NCI-H2081 treated with DMSO at 0.1 percent for 48 hours (cell line): ENCODE data around the gene TUBB4B.

Experiments used
- DNase-seq: peaks from one replicate; lab custom pipeline; 2025; lab: John Stamatoyannopoulos, UW

Gene TUBB4B

DNA sequence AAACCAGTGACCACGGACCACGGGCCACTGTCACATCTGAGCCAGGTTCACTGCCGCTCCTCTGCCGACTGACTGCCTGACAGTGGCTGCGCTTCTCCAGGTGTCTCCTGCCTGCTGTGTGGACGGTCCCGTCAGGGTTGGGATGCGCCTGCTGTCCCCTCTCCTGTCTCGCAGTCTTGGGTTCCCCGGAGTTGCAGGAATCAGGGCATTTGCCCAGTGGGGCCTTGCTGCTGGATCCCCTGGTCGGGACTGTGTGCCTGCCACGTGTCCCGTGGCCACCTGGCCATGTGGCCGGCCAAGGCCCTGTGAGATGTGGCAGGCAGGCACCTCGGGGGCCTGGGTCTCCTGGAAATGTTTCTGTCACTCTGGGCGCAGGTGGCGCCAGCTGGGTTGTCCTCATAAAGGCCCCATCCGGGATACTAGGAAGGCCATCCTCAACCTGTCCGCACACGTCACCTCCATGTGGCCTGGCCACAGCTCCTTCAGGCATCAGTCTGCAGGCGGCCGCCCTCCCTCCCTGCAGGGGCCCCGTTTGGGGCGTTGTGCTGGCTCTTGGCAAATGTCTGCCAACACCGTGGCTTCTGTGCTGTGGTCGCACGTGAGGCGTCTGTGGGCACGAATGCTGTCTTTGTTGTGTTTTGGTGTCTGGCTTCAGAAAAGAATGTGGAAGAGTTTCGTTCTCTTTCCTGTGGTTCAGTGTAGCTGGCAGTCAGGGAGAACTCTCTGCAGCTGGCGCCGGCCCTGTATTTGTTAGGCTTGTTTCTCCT lies 30.0 kb downstream of the TUBB4B start:
- no peak for DNase-seq

DNA sequence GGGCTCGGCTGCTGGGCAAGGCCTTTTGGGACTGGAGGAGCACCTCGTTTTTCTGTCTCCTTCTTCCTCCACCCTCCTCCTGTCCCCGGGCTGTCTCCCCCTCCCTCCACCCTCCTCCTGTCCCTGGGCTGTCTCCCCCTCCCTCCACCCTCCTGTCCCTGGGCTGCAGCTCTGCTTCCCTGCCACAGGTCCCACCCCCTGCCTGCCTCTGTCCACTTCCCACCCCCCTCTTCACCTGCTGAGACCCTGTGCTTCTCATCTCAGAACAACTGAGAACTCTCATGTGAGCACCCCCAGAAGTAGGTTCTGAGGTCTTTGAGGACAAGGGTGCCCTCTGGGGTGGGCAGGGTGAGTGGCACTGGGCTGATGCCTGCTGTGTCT lies 30.6 kb downstream of the TUBB4B start:
- no peak for DNase-seq

DNA sequence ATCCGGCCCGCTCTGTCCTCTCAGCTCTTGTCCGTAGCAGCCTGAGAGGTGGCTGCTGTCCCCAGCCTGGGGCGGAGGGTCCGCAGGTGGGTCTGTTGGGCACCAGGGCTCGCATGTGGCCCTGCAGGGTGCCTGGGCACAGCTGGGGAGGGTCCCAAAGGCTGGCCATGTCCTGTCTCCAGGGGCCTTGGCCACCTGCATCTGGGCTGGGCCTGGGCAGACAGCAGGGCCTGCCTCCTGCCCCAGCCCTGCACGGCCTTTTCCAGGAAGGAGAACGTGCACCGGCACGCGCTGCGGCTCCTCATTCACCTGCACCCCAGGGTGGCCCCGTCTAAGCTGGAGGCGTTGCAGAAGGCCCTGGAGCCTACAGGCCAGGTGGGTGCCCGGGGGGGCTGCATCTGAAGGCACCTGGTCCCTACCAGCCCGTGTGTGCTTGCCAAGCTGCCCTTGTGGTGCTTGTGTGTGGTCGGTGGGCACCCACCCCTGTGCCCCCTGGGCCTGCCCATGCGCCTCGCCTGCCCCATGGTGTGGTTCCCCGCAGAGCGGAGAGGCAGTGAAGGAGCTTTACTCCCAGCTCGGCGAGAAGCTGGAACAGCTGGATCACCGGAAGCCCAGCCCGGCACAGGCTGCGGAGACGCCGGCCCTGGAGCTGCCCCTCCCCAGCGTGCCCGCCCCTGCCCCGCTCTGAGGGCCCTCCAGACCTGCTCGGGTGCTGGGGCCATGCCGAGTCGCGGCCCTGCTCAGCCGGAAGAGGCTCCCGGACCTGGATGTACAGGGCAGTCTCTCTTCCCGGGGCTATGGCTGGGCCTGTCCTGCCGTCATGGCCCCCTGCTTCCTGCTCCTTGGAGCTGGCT lies 31.4 kb downstream of the TUBB4B start:
- DNase-seq: no peak

DNA sequence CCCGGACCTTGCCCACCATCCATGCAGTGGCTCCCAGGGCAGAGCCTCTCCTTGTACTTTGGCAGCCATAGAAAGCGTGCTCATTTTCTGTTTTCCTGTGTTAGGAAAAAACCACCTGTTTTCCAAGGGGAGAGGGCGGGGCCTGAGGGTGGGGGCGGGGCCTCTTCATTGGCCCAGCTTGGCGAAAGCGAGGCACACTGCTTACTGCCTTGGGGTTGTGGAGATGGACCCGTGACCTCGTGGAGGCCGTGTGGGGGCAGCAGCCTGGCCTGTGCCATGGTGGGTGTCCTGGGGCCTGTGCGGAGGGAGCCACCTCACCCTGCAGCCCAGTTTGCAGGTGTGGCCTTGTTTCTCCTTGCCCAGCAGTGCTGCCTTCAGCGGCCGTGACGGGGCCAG lies 32.0 kb downstream of the TUBB4B start:
- DNase-seq: no peak

DNA sequence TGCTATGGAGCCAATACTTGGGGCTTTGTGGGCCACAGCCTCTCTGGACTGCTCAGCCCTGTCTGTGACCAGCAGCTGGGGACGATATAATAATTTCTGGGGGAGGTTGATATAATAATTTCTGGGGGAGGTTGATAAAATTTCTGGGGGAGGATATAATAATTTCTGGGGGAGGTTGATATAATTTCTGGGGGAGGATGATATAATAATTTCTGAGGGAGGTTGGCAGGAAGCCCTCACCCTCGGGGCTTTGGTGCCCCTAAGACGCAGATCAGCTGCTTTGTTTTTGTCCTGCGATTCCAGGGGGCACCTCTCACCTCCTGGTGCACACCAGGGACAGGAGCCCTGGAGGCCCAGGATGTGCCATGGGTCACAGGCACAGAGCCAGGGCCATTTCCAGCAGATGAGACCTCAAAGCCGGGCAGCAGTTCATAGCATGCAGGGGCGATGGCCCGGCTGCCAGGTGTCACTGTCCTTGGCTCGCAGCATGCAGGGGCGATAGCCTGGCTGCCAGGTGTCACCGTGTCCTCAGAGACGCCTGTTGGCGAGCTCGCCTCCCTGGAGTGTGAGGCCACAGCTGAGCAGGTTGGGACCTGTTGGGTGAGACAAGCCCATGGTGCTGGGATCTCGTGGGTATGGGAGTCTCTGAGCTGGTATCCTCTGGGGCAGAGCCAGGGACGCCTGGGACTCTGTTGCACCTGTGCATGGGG lies 32.7 kb downstream of the TUBB4B start:
- no peak for DNase-seq

DNA sequence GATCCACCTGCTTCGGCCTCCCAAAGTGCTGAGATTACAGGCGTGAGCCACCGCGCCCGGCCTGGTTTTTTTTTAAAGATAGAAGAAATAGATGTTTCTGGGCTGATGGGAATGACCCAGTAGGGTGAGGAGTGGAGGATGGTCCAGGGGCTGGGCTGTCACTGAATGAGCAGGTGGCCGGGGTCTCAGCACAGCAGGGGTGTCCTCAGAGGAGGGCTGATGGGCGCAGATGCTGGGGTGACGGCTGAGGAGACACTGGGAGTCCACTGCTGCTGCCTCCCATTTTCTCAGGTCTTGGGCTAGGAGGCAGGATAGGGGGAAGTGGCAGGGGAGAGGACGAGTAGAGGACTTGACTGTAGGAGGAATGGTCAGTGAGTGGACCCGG lies 34.1 kb downstream of the TUBB4B start:
- no peak for DNase-seq

DNA sequence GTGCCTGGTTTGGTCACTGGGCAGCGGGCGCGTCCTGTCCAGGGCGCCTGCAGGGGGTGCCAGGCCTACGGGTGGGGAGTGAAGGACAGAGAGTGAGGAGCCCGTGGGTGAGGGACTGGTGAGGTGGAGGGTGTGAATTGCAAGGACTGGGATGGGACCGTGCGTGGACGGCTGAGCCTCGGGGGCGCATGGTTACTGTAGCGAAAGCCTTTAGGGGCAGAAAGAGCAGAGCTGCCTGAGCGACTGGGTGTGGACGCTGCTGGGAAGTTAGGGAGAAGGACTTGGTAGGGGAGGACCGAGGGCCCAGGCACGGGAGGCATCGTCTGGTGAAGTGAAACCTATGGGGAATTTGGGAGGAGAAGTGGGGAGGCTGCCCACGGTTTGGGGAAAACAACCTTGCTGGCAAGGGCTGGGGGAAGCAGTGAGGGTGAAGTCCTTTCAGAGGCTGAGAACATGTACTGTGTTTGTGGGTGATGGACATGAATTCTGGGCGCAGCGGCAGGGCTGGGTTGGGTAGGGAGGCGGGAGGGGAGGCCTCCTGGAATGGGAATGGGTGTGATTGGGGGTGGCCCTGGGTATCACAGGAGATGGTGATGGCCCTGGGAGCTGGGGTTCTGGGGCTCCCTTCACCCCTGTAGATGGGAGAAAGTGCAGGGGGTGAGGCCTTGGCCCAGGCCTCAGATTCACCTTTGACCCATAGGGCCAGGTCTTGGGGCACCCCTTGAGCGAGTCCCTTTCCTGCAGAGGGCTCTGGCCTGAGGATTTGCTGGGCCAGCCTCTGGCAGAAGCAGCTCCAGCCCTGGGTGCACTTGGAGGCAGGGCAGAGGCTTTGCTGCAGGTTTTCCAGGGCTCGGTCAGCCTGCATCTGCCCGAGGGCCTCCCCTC lies 34.7 kb downstream of the TUBB4B start:
- no peak for DNase-seq

DNA sequence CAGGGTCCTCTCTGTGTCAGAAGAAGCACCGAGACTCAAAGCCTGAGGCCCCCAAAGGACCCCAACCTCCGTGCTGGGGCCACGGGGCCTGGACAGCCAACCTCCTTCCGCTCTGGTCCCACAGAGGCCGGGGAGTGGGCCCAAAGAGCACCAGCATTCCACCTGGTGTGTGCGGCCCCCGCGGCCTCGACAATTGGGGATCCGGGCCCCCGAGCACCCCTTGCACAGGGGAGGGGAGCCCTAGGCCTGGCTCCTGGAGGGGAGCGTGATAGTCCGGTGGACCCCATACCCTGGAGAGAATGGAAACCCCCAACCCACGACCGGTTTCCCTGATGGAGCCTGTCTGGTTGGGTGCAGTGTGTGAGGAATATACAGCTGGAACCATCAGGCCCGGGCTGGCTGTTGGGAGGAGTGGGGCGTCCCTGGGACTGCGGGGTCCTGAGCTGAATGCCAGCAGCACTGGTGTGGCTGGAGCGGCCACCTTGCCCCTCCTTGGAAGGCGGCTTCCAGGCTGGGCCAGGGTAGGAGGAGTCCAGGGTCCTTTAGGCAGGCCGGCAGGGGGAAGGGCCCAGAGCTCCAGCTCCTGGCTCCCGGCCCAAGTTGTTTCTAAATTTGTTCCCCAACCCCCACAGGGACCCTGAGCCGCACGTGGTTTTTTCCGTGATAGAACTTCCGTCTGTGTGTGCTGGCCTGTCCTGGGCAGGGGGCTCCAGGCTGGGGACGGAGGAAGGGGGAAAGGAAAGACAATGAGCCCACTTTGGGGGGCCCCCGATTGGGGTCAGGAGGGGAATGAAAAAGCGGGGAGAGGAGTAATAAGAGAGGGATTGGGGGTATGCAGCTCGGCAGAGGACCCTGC lies 35.6 kb downstream of the TUBB4B start:
- no peak for DNase-seq

DNA sequence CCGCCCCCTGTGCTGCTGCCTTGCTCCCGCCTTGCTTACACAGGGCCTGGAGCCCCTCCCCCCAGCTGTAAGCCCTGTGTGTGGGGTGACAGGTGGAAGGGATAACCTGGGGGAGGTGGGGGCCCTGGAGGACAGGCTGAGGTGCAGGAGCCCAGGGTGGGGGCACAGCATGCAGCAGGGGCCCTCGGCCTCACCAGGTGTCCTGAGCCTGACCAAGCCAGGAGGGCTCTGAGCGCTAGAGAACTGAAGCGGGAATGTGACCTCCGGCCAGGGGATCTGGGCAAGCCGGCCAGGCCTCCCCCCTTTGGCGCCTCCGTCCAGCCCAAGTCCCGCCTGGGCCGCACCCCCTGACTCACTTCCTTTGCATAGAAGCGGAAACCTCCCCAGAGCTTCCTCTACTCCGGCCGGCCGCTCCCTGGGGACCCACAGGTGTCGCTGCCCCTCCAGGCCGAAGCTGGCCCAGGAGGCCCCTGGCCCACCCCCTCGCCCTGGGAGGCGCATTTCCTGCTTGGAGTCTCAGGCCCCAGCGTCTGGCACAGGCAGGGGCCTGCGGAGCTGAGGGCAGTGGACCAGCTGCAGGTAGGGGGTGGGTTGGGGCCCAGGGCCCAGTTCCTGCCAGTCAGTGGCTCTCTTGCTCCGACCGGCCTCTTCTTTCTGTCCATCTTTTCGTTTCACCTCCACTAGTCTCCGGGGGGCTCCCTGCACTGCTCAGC lies 36.4 kb downstream of the TUBB4B start, which contains the start of gene TOR4A:
TSS of gene TOR4A (plus strand) at position 398 of the 713 bp plus-strand sequence. CDS start 964 bp downstream, outside the sequence.
- DNase-seq: no peak

DNA sequence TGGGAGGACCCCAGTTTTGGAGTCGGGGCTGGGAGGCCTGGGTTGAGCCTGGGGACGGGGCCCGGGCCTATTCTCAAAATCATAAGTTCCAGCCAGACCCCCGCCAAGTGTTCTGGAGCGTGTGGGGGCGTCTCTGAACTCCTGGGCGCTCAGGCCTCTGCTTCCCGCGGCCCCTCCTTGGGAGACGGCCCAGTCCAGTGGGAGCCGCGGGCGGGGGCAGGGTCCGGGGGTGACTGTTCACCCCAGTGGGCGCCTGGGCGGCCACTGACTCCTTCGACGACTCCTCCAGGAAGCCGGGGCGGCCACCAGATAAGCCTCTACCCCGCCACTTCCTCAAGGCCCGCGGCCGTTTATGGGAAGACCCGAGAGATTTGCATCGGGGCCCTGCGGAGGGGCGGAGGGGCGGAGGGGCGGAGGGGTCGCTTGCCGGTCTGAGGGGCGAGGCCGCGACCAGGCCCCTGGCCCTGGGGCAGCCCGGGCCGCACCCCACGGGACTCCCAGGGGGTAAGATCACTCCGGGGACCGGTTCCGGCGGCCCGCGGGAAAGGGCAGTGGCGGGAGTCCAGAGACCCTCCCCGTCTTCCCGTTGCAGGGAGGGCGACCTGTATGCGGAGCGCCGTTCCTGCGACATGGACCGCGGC lies 37.1 kb downstream of the TUBB4B start:
- no peak for DNase-seq

DNA sequence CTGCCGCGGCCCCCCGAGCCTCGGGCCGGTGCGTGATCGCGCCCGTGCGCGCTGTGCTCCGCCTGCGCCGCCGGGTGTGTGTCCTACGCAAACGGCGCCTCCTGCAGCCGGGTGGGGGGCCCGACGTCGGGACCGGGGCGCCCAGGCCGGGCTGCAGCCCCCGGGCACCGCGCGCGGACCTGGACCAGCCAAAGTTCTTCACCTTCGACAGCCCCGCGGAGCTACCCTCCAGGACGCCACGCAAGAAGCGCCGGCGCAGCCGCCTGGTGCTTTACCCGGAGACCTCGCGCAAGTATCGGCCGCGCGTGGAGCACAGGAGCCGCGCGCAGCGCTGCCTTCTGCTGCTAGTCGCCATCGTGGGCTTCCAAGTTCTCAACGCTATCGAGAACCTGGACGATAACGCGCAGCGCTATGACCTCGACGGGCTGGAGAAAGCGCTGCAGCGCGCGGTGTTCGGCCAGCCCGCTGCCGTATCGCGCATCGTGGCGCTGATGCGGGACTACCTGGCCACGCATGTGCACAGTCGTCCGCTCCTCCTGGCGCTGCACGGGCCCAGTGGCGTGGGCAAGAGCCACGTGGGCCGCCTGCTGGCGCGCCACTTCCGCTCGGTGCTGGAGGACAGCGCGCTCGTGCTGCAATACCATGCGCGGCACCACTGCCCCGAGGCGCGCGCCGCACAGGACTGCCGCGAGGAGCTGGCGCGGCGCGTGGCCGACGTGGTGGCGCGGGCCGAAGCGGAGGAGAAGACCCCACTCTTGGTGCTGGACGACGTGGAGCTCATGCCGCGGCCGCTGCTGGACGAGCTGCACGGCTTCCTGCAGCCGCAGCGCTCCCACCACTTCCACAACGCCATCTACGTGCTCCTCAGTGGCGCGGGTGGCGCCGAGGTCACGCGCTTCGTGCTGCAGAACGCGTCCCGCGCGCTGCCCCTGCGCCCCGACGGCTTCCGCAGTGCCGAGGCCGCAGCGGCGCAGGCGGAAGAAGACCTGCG lies 37.9 kb downstream of the TUBB4B start:
- no peak for DNase-seq

DNA sequence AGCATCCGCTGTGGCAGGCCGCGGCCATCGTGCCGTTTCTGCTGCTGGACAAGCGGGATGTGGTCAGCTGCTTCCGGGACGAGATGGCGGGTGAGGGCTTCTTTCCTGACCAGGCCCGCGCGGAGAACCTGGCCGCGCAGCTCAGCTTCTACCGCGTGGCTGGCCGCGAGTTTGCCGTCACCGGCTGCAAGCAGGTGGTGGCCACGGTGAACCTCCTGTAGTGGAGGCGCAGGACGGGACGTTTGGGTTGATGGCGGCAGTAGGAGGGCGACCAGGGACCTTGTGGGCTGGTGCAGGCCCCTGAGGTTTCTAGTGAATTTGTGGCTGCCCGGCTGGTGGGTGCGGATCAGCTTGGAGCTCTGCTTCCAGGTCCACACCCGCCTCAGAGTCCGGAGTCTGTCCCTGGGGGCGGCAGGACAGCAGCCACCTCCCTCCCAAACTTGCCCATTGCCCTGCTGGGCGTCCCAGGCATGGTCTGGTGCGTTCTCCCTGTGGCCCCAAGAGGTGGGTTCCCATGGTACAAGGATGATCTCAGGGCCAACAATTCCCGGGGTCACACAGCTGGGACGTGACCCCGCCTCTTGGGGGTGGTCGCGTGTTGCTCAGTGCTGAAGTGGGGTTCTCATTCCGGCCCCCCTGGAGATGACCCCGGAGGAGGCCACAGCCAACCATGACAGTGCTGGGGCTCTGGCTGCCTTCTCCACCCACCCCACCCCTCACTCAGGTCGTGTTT lies 38.8 kb downstream of the TUBB4B start:
- no peak for DNase-seq

DNA sequence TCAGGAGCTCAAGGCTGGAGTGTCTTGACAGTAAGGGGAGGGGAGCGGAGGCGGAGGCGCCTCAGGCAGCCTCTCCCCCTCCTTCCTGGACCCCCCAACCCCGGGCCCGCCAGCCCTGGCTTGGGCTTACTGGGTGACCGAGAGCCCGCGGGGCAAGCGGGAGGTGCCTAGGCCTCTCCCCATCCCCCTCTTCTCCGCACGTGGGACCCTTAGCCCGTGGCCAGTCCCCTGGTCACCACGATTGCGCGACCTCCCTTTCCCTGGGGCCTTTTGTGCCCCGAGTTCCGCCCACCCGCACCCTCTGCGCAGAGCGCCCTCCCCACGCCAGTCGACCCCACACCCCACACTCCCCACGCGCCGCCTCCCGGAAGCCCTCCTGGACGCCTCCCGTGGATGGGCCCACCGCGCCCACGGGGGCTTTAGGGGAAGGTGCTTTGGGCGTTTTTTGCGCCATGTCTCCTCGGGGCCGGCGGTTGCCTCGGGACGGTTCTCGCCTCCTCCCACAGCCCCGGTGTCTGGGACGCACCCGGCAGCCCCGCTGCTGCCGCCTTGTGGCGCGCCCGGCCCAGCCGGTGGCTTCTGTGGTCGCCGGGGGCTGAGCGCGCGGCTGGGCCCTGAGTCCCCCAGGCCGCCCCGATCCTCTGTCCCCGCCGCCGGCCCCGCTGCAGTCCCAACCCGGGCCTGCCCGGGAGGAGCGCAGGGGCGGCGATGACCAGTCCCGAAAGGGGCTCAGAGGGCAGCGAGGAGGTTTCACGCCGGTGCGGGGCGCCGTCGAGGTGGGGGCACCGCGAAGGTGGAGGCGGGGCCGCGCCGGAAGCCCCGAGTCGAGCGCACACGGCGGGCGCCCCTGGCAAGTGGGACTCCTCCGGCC lies 39.6 kb downstream of the TUBB4B start:
- no peak for DNase-seq

DNA sequence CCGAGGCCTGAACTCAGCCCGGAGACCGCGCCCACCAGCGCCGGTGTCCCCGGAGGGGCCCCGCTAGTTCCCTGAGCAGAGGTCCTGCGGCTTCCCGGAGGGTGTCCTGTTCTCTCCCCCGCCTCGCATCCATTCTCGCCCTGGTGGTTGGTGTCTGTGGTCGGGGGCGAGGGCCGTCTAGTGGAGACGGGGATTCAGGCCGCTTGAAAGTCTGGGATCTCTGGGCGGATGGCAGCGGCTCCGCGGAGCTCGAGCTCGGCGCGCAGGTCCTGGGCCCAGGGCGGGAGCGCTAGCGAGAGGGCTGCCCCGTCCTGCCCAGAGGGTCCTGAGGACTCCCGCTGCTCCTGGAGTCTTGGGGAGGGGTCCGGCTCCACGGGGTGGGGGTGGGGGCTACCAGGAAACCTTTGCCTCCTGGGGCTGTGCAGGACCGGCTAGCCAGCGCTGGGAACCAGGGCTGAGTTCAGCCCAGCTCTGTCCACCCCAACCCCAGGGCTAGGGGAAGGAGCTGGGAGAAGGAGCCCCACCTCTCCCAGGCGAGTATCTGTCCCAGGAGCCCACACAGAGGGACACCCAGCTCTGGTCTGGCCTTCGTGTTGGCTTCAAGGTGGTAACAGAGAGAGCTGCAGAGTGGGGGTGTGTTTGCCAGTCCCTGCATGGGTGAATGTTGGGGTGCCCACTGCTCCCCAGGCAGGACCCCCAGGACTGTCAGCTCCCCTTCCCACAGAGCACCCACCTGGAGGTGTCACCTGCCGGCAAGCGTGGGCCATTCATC lies 40.4 kb downstream of the TUBB4B start:
- DNase-seq: no peak

DNA sequence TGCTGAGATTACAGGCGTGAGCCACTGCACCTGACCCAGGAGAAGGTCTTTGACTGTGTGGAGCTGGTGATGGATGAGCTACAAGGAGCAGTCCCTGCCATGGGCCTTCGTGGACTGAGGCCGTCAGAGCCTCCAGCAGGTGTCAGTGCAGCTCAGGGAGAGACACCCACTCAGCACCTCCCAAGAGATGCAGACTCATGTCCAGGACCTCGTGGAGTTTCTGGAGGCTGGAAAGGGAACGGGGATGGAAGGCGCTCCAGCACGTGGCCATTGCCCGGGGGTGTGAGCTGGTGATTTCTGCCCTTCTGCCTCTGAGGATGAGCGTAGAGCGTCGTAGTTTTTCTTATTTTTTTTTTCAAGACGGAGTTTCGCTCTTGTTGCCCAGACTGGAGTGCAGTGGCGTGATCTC lies 45.9 kb downstream of the TUBB4B start:
- no peak for DNase-seq

DNA sequence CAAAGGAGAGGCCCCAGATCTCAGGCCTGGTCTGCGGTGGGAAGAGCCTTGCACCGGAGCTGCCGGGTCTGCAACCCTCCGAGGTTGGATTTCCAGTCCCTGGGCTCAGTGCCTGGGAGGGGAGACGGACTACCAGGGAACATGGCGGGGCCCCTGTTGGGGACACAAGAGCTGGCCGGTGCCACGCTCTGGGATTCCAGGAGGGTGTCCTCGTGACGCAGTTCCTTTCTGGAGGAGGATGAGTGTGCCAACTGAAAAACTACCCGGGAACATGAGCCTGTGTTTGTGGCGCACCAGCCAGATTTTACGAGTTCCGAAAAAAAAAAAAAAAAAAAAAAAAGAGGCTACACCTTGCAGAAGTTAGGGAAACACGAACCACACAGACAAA lies 52.0 kb downstream of the TUBB4B start:
- DNase-seq: no peak
